ENCODE results near the gene ENHO. TPM values are rescaled to one million over a fixed set of nuclear protein-coding genes. Genes with fewer than 3 reads are reported as not detected.

ENHO gene
- polyA plus RNA-seq, 1 donor (not counting 4 experiments of a cell fraction or from before 2014, with no cell fraction given): not detected

DNA sequence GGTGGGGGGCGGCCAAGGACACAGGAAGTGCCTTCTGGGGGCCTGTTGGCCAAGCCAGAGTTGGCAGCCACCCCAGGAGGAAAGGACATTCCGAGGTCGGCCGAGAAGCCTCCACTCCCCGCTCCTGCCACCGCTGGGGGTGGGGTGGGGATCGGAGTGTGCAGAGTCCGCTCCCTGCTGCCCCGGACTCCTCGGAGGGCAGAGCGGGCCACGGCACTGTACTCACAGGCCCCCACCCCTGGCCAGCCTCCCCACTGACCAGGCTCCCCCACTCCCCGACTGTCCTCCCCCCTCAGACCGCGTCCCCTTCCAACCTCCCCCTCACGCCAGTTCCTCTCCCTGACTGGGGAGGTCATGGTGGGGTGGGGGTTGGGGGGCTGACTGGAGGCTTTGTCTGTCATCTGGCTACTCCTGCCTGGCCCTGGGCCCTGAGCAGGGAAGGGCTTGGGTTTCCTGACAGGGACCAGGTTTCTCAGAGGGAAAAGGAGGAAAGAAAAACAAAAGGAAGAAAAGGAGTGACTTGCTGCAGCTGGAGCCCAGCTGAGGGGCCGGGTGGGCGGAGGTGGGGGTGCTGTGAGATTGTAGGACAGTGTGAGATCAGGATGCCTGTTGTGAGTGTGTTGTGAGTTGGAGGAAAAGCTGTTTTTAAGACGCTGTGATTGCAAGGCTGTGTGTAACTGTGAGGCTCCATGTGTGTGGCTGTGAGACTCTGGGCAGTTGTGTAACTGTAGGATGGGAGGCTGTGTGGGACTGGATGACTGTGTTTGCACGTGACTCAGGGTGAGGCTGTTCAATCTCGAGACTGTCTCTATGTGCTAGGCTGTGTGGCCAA, 37.0 kb upstream of the ENHO start:
- H3K27me3 ChIP-seq (ENCODE audit: control insufficient read depth, extremely low read depth, insufficient read depth, low read length): peaks cover 34% of the 10 kb centered on the region
- H3K9me1 ChIP-seq (ENCODE audit: control insufficient read depth, extremely low read depth, insufficient read depth, low read length): no peaks in the 10 kb centered on the region
- no peak overlapping the region for H3K4me3 ChIP-seq (ENCODE audit: control insufficient read depth in 2 of 3, extremely low read depth in 1 of 3, insufficient read depth in 2 of 3, low read depth in 1 of 3, low read length in 3 of 3)
- FAIRE-seq (peak; percentile 95), DNase-seq (ENCODE audit: low read depth, low spot score) (no peak)
- H3K79me2 ChIP-seq (ENCODE audit: control insufficient read depth, insufficient read depth, low read length): no peaks in the 10 kb centered on the region
- peaks cover 10% of the 10 kb centered on the region for H4K20me1 ChIP-seq (ENCODE audit: control insufficient read depth, extremely low read depth, insufficient read depth, low read length)
- no peak overlapping the region for H3K9ac ChIP-seq (ENCODE audit: control insufficient read depth, extremely low read depth, insufficient read depth, low read length)
- no peaks in the 10 kb centered on the region for H3K9me3 ChIP-seq (ENCODE audit: control insufficient read depth, low read depth, low read length)
- no peak overlapping the region for H2AFZ ChIP-seq (ENCODE audit: control insufficient read depth, low read length)
- no peaks in the 10 kb centered on the region for H3K36me3 ChIP-seq (ENCODE audit: control insufficient read depth in 2 of 2, extremely low read depth in 1 of 2, insufficient read depth in 2 of 2, low read length in 2 of 2)
- dilution Hi-C loops (cut with MboI; ENCODE audit: extremely low pct_ligation_motif_present, low sequenced_read_pairs): no loop called here
- peak overlapping the region; percentile 19 for H3K4me2 ChIP-seq (ENCODE audit: control insufficient read depth, extremely low read depth, insufficient read depth, low read depth, low read length)
- H3K27ac ChIP-seq (ENCODE audit: control insufficient read depth, insufficient read depth, low read length): no peak overlapping the region
- peaks cover 30% of the 10 kb centered on the region for H3K4me1 ChIP-seq (ENCODE audit: control insufficient read depth, extremely low read depth, insufficient read depth, low read length)
- TF ChIP-seq EZH2 (IDR thresholded peaks at IDR 0.05; ENCODE audit: low read length): no peak
- TF ChIP-seq, protein P1, sequence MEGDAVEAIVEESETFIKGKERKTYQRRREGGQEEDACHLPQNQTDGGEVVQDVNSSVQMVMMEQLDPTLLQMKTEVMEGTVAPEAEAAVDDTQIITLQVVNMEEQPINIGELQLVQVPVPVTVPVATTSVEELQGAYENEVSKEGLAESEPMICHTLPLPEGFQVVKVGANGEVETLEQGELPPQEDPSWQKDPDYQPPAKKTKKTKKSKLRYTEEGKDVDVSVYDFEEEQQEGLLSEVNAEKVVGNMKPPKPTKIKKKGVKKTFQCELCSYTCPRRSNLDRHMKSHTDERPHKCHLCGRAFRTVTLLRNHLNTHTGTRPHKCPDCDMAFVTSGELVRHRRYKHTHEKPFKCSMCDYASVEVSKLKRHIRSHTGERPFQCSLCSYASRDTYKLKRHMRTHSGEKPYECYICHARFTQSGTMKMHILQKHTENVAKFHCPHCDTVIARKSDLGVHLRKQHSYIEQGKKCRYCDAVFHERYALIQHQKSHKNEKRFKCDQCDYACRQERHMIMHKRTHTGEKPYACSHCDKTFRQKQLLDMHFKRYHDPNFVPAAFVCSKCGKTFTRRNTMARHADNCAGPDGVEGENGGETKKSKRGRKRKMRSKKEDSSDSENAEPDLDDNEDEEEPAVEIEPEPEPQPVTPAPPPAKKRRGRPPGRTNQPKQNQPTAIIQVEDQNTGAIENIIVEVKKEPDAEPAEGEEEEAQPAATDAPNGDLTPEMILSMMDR (optimal IDR thresholded peaks at IDR 0.05 in 1 of 3, IDR thresholded peaks at IDR 0.05 in 1 of 3, conservative IDR thresholded peaks at IDR 0.05 in 1 of 3; ENCODE audit: extremely low read depth in 1 of 3, insufficient read depth in 2 of 3, low read length in 3 of 3): no peak

DNA sequence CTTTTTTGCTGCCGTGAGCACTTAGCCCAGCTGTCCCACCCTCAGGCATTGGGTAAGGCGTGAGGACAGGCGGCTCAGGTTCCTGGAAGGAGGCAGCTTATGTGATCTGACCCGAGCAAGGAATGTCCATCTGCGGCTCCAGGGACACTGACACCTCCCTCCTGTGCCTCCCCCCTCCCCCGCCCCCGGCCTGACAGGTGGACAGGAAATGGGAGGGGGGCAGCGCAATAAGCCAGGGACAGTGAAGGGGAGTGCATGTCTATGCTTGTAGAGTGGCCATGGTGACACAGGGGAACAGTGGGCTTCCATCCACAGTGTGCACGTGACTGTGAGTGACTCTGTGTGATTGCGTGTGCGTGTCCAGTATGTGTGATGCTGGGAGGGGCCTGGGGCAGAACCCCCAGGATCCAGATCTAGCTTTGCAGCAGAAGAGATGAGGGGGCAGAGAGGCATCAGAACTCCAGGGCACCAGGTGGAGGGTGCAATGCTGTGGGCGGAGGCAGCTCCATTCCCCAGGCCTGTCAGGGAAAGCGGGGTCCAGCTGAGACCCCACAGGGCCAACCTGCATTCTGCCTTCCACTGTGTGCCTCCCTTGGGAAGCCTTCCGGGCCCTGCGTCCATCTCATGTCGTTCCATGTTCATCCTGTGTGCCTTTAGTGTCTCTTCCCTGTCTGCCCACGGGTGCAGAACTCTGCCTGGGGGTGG, 36.3 kb upstream of the ENHO start:
- Histone ChIP-seq H4K20me1 (ENCODE audit: control insufficient read depth, extremely low read depth, insufficient read depth, low read length) (peaks cover 10% of the 10 kb centered on the region), H3K27ac (ENCODE audit: control insufficient read depth, insufficient read depth, low read length) (no peak overlapping the region), H3K4me1 (ENCODE audit: control insufficient read depth, extremely low read depth, insufficient read depth, low read length) (peaks cover 22% of the 10 kb centered on the region), H2AFZ (ENCODE audit: control insufficient read depth, low read length) (no peak overlapping the region), H3K4me2 (ENCODE audit: control insufficient read depth, extremely low read depth, insufficient read depth, low read depth, low read length) (no peak overlapping the region), H3K9ac (ENCODE audit: control insufficient read depth, extremely low read depth, insufficient read depth, low read length) (no peak overlapping the region), H3K9me3 (ENCODE audit: control insufficient read depth, low read depth, low read length) (no peaks in the 10 kb centered on the region), H3K9me1 (ENCODE audit: control insufficient read depth, extremely low read depth, insufficient read depth, low read length) (no peaks in the 10 kb centered on the region), H3K36me3 (ENCODE audit: control insufficient read depth in 2 of 2, extremely low read depth in 1 of 2, insufficient read depth in 2 of 2, low read length in 2 of 2) (no peaks in the 10 kb centered on the region), H3K4me3 (ENCODE audit: control insufficient read depth in 2 of 3, extremely low read depth in 1 of 3, insufficient read depth in 2 of 3, low read depth in 1 of 3, low read length in 3 of 3) (no peak overlapping the region), H3K79me2 (ENCODE audit: control insufficient read depth, insufficient read depth, low read length) (no peaks in the 10 kb centered on the region), H3K27me3 (ENCODE audit: control insufficient read depth, extremely low read depth, insufficient read depth, low read length) (peaks cover 42% of the 10 kb centered on the region)
- no peak for DNase-seq (ENCODE audit: low read depth, low spot score)
- FAIRE-seq: no peak
- dilution Hi-C loops (cut with MboI; ENCODE audit: extremely low pct_ligation_motif_present, low sequenced_read_pairs): no loop called here
- no peak for TF ChIP-seq EZH2 (IDR thresholded peaks at IDR 0.05; ENCODE audit: low read length)
- TF ChIP-seq, protein P1 (optimal IDR thresholded peaks at IDR 0.05 in 1 of 3, IDR thresholded peaks at IDR 0.05 in 1 of 3, conservative IDR thresholded peaks at IDR 0.05 in 1 of 3; ENCODE audit: extremely low read depth in 1 of 3, insufficient read depth in 2 of 3, low read length in 3 of 3): no peak

All from keratinocyte (primary cell).